CD4-positive, alpha-beta T cell (primary cell): ENCODE measurements around the gene HLF. TPM values are rescaled to one million over a fixed set of nuclear protein-coding genes. Genes with fewer than 3 reads are reported as not detected.

Experiments
- ATAC-seq: fragments of 200-7000 bp; cut with Tn5 transposase; one replicate; pipeline ENCODE4 v1.10.0; 2022; ENCODE audit warnings: mild to moderate bottlenecking; ENCODE audit not compliant: poor library complexity
- CTCF ChIA-PET: fragments of 350-600 bp; sonication (Branson Sonifier 250); formaldehyde crosslinking; loops from one replicate; lab custom pipeline; 2021; ENCODE audit warnings: antibody characterized with exemption, inconsistent platforms; lab: Charles Lee
- POLR2A ChIA-PET: fragments of 350-600 bp; sonication (Branson Sonifier 250); formaldehyde crosslinking; loops from one replicate; lab custom pipeline; 2021; ENCODE audit warnings: antibody characterized with exemption, inconsistent platforms; lab: Charles Lee
- DNase-seq, 14 experiments: peaks; one replicate each; pipeline ENCODE4 v3.0.0-alpha.2; 2013 to 2020; ENCODE audit warnings: mixed read lengths in 2 of 14
- H3K27ac ChIP-seq, 2 donors: one replicate each; pipeline versions ENCODE4 v1.5.1 to v1.7.0; 2013; ENCODE audit warnings: low read length in 2 of 2, low read depth in 1 of 2, mild to moderate bottlenecking in 1 of 2
- H3K27me3 ChIP-seq, 2 experiments: 1 replicate in 1 of 2; 2 replicates in 1 of 2; pipeline versions ENCODE4 v1.6.1 to v1.7.0; 2013; ENCODE audit warnings: low read length in 2 of 2, control low read depth in 1 of 2, mild to moderate bottlenecking in 1 of 2, moderate library complexity in 1 of 2; ENCODE audit not compliant: insufficient read depth in 2 of 2, control insufficient read depth in 1 of 2
- H3K36me3 ChIP-seq: one replicate; pipeline ENCODE4 v1.6.1; 2013; ENCODE audit warnings: low read length, control low read depth; ENCODE audit not compliant: insufficient read depth
- H3K4me1 ChIP-seq: one replicate; pipeline ENCODE4 v1.6.1; 2013; ENCODE audit warnings: low read length, control low read depth; ENCODE audit not compliant: insufficient read depth
- H3K4me3 ChIP-seq: one replicate; pipeline ENCODE4 v1.5.1; 2013; ENCODE audit warnings: mild to moderate bottlenecking, low read length, moderate library complexity
- H3K9me3 ChIP-seq, 2 experiments: 1 replicate in 1 of 2; 2 replicates in 1 of 2; pipeline versions ENCODE4 v1.6.1 to v1.7.0; 2013; ENCODE audit warnings: low read length in 2 of 2, mild to moderate bottlenecking in 2 of 2, control low read depth in 1 of 2, moderate library complexity in 1 of 2; ENCODE audit not compliant: control insufficient read depth in 1 of 2, insufficient read depth in 1 of 2
- H3K27ac Mint-ChIP-seq: one replicate; pipeline ENCODE4 v1.8.0; 2020; ENCODE audit warnings: mixed read lengths
- H3K27me3 Mint-ChIP-seq: one replicate; pipeline ENCODE4 v1.8.0; 2021; ENCODE audit warnings: mixed read lengths
- H3K36me3 Mint-ChIP-seq: one replicate; pipeline ENCODE4 v1.8.0; 2021; ENCODE audit warnings: low read depth, mixed read lengths
- H3K4me1 Mint-ChIP-seq: one replicate; pipeline ENCODE4 v1.8.0; 2021; ENCODE audit warnings: low read depth, mixed read lengths
- H3K4me3 Mint-ChIP-seq: one replicate; pipeline ENCODE4 v1.8.0; 2020; ENCODE audit warnings: mild to moderate bottlenecking, mixed read lengths
- H3K9me3 Mint-ChIP-seq: one replicate; pipeline ENCODE4 v1.8.0; 2020; ENCODE audit warnings: mixed read lengths
- intact Hi-C, 2 experiments: fragments of 100-400 bp; cut with DNase I in 1 of 2; cut with micrococcal nuclease in 1 of 2; formaldehyde crosslinking; loops; one replicate each; pipeline versions ENCODE4 v1.15.1 to v1.9.0; 2023 to 2025; cut with DNase I, micrococcal nuclease
- total RNA-seq, 174 experiments: library from RNA in 2 of 174; stranded (reverse) in 2 of 174; gene quantifications; one replicate each; pipeline ENCODE4 v1.2.3 and lab custom pipeline; 2021 to 2026
- TF ChIP-seq, protein P1 (sequence below): fragments of 200-600 bp; IDR thresholded peaks from one replicate; pipeline ENCODE4 v1.8.0; 2022; ENCODE audit warnings: antibody characterized with exemption, mild to moderate bottlenecking

HLF gene
- total RNA-seq, 2 experiments from 2014 or later = 4.3 to 4.9 TPM

DNA sequence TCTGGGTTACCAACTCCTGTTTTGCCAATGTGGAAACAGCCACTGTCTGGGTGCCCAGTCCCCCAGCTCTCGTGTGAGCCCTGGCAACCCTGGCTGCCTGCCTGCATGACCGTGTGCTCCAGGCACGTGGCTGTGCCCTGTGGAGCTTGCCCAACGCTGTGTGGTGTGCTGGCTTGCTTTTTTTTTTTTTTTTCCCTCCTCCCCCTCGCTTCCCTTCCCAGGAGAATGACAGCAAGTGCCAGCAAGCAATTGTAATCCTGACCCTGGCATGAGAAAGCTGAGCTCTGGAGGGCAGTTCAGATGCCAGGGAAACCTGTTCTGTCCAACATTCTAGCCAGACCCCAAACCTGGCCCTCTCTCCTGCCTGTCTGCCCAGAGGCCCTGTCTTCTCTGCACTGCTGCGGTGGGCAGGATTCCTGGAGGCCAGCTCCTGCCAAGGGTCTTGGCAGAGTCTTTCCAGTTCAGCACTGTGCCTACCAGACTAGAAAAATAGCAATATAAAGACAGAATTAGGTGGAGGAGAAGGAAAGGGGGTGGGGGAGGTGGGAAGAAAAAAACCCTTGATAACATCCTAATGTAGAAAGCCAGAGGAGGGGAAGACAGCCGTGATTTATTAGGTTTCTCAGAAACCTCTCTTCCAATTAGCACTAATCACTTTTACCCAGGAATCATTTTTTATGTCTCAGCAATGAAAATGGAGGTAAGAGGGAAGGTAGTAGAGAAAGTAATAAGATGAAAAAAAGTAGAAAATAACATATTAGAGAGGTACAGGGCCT lies 9.0 kb downstream of the HLF start:
- H3K36me3 Mint-ChIP-seq = no peaks in the 10 kb centered on the region
- H3K27ac ChIP-seq = no peak overlapping the region
- intact Hi-C loops = no loop called here
- TF ChIP-seq, protein P1, sequence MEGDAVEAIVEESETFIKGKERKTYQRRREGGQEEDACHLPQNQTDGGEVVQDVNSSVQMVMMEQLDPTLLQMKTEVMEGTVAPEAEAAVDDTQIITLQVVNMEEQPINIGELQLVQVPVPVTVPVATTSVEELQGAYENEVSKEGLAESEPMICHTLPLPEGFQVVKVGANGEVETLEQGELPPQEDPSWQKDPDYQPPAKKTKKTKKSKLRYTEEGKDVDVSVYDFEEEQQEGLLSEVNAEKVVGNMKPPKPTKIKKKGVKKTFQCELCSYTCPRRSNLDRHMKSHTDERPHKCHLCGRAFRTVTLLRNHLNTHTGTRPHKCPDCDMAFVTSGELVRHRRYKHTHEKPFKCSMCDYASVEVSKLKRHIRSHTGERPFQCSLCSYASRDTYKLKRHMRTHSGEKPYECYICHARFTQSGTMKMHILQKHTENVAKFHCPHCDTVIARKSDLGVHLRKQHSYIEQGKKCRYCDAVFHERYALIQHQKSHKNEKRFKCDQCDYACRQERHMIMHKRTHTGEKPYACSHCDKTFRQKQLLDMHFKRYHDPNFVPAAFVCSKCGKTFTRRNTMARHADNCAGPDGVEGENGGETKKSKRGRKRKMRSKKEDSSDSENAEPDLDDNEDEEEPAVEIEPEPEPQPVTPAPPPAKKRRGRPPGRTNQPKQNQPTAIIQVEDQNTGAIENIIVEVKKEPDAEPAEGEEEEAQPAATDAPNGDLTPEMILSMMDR = no peak
- DNase-seq = no peak
- no peak overlapping the region for H3K4me3 Mint-ChIP-seq
- H3K27me3 ChIP-seq = peaks cover 3 to 4% of the 10 kb centered on the region in 2 experiments
- ATAC-seq = no peak
- ChIA-PET POLR2A (no interaction called here), CTCF (no interaction called here)
- H3K36me3 ChIP-seq = no peaks in the 10 kb centered on the region
- peaks cover 0 to 5% of the 10 kb centered on the region in 2 experiments for H3K9me3 ChIP-seq
- no peak overlapping the region for H3K27ac Mint-ChIP-seq
- H3K4me1 Mint-ChIP-seq = peaks cover 10% of the 10 kb centered on the region
- H3K4me1 ChIP-seq = no peaks in the 10 kb centered on the region
- H3K9me3 Mint-ChIP-seq = no peaks in the 10 kb centered on the region
- H3K4me3 ChIP-seq = no peak overlapping the region
- peaks cover 44% of the 10 kb centered on the region for H3K27me3 Mint-ChIP-seq

DNA sequence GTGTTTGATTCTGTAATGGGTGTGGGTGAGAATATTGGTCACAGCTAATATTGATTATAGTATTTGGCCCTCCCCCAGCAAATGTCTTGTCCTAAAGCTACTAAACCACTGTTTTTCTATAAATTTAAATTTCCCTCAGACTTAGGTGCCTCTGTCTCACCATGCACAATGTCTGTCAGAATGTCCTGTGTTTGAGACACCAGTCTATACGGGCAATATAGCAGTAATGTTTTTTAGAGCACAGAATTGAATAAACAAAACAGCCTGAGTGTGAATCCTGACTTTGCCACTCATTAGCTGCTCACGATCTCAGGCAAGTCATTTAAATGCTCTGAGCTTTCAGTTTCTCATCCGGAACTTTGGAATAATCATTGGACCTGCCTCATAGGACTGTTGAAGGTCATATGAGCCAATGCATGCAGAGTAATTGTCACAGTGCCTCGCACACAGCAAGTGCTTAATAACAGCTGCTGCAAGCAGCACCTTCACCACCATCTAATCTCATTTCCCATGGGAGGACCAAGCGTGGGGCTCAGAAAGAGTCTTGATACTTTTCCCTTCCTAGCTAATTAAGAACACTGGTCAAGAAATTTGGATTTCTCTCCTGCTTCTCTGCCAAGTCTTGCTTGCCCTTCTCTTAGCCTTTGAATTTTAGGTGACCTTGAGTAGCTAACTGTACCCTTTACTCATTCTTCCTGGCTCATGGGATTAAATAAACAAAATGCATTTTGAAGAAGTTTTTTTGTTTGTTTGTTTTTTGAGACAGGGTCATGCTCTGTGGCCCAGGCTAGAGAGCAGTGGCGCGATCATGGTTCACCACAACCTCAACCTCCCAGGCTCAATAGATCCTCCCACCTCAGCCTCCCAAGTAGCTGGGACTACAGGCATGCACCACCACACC lies 9.8 kb downstream of the HLF start:
- Histone ChIP-seq H3K4me1 (no peaks in the 10 kb centered on the region), H3K36me3 (no peaks in the 10 kb centered on the region), H3K27ac (no peak overlapping the region), H3K9me3 (peaks cover 0 to 5% of the 10 kb centered on the region in 2 experiments), H3K4me3 (no peak overlapping the region), H3K27me3 (peaks cover 0 to 3% of the 10 kb centered on the region in 2 experiments)
- POLR2A ChIA-PET = no interaction called here
- intact Hi-C loops = no loop called here
- no peaks in the 10 kb centered on the region for H3K9me3 Mint-ChIP-seq
- H3K36me3 Mint-ChIP-seq = no peaks in the 10 kb centered on the region
- TF ChIP-seq, protein P1 = no peak
- peaks cover 10% of the 10 kb centered on the region for H3K4me1 Mint-ChIP-seq
- H3K4me3 Mint-ChIP-seq = no peak overlapping the region
- H3K27ac Mint-ChIP-seq = no peak overlapping the region
- peaks cover 36% of the 10 kb centered on the region for H3K27me3 Mint-ChIP-seq
- CTCF ChIA-PET = interaction anchor here (0.6 kb wide), 1 partner anchor 10 kb away, joined by 4 read pairs; no protein-coding TSS in a partner anchor
- no peak for ATAC-seq
- DNase-seq = no peak

DNA sequence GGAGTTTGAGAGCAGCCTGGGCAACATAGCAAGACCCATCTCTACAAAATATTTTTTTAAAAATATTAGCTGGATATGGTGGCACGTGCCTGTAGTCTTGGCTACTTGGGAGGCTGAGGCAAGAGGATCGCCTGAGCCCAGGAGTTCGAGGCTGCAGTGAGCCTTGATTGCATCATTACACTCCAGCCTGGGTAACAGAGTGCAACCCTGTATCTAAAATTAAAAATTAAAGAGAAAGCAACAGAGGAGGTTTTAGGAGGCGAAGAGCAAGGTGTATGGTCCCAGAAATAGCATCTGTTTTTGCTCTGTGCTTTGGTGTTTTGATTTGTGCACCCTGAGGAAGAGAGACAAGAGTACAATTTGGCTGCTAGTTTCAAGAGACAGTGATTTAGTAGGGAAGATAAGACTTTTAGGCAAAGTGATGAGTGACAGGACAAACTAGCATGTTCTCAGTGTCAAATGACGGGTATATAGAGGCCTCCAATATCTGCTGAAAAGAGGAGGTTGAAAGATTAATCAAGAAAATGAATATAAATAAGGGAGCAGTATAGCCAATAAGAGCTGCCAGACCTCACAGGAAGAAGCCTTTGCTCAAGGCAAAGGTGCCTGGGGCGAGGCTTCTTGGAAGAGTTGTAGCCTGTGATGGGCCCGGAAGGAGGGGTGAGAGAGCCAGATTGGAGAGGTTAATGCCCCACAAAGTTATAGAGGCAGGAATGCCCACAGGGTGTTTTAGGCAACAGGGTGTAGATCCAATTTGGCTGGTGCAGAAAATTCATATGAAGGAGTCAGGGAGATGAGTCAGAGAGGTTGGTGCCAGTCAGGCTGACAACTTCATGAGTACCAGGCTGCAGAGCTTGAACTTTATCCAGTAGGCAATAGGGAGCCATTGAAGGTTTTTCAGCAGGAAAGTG lies 11.4 kb downstream of the HLF start:
- no peak for ATAC-seq
- no peaks in the 10 kb centered on the region for H3K9me3 Mint-ChIP-seq
- H3K4me3 Mint-ChIP-seq = no peak overlapping the region
- no peak overlapping the region for H3K4me3 ChIP-seq
- intact Hi-C loops = no loop called here
- no peaks in the 10 kb centered on the region for H3K9me3 ChIP-seq
- DNase-seq = no peak
- no peaks in the 10 kb centered on the region for H3K36me3 Mint-ChIP-seq
- TF ChIP-seq, protein P1 = no peak
- H3K4me1 Mint-ChIP-seq = peaks cover 10% of the 10 kb centered on the region
- H3K27me3 ChIP-seq = no peaks in the 10 kb centered on the region
- CTCF ChIA-PET = no interaction called here
- H3K27ac ChIP-seq = no peak overlapping the region
- H3K27me3 Mint-ChIP-seq = peaks cover 27% of the 10 kb centered on the region
- POLR2A ChIA-PET = interaction anchor here (0.6 kb wide), 1 partner anchor 17 kb away, joined by 3 read pairs; no protein-coding TSS in a partner anchor
- no peak overlapping the region for H3K27ac Mint-ChIP-seq
- no peaks in the 10 kb centered on the region for H3K4me1 ChIP-seq
- no peaks in the 10 kb centered on the region for H3K36me3 ChIP-seq
